GM18867 (cell line): ENCODE measurements around the gene TNK2.

Experiments
- ATAC-seq: cut with Tn5 transposase; IDR thresholded peaks from one replicate; pipeline ENCODE4 v1.9.1; 2021; ENCODE audit warnings: mild to moderate bottlenecking, moderate library complexity; ENCODE audit not compliant: unreplicated experiment

Gene TNK2

DNA sequence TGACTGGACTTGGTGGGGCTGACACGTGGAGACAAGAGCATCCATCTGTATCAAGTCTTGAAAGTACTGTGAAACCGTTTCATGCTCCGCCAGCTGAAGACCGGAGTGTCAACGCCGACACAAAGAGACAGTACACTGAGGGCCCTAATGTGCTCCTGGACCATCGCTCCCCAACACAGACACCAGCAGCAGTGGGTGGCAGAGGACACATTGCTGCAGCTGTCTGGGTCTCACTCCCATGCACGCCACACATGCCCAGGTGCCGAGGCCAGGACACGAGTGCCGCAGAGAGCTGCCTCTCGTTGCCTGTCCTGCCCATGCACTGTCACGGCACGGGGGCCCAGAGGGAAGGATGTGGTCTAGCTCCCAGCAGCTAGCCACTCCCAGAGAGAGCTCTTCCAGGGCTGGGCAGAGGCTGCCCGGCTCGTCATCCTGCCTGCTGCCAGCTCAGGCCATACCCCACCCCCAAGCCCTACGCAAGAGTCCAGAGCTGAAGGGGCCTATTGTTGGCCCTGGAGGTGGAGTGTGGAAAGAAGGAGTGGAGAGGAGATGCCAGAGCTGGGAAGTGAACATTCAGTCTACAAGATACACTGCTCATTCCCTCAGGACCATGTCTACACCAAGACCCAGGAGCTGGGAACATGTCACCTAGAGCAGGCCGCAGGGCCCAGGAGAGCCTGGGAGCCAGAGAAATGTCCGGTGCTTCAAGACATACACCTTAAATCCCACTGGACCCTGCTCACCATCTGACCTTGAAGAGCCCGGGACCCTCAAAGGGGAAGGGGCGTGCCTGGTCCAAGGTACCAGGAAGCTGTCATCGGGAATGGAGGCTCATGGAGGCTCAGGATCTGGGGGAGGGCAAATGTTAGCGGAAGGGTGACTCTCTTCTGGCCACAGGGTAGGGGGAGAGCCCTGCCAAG, 7.7 kb downstream of the TNK2 start:
- peak; percentile 44 for ATAC-seq

DNA sequence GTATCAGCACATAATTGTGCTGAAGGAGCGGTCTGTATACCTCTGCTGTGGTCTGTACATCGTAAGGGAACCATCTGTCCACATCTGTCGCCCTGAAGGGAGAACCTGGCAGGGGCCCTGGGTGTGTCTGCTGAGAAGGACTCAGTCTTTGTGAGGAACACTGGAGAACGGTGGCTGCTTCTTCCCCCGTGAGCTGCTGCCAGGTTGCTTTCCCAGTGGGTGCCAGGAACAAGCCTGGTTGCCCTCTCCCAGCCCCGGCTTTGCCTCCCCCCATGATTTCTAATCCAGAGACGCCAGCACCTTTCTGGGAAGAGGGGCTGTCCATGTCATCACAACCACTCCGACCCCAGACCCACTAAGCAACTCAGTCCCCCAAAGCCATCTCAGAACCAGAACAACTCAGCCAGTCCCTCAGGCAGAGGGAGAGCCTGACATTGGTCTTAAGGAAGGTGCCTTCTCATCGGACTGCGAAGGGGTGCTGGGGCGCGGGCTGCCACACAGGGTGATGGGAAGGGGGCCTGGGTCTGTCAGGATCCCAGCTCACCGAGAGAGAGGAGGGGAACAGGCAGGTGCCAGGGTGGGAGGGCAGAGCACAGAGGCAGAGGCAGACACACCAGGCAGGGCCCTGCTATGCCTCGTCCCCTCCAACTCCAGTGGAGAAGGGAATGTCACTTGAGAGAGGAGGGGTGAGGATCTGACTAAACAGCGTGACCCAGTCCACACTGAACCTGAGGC, 8.5 kb downstream of the TNK2 start:
- ATAC-seq, result no peak

DNA sequence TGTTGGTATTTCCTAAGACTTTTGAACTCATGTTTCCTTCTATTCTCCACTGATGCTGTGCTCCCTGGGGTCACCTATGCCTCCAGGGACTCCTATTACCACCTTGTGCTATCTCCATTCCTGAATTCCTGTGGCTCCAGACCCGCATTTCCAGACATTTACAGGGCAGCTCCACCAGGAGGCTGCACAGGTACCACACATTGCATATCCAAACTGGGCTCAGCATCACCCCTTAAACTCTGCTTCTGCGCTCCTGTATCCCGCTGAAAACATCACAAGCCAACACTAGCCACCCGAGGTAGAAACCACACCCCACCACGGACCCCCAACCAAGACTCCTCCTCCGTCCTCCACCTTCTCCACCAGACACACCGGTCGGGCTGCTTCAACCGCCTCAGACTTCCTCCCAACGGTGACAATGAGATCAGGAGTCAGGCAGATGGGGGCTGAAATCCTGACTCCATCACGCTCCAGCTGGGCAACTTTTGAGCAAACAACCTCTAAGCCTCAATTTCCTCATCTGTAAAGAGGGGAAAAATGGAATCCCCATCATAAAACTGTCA, 10.4 kb downstream of the TNK2 start:
- ATAC-seq, result no peak

DNA sequence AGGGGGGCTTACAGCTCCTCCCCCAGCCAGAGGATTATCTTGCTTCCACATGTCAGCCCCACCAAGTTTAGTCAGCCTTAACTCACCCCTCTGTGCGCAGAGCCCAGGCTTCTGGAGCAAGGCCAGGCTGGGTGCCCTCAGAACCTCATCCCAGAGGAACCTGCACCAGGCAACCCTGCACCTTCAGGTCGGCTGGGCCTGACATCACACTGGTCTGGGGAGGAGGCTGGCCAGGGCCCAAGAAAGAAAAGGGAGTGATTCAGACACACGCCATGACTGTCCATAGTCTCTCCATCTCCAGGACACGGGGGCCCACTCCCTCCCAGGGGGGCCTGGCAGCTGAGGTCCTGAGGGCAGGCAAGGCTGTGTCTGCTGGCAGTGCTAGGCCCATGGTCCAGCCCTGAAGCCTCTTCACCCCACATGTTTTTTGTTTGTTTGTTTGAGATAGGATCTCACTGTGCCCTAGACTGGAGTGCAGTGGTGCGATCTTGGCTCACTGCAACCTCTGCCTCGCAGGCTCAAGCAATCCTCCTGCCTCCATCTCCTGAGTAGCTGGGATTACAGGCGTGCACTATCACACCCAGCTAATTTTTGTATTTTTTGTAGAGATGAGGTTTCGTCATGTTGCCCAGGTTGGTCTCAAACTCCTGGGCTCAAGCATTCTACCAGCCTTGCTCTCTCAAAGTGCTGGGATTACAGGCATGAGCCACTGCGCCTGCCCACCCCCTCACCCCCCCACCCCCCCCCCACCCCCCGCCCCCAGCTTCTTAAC, 11.1 kb downstream of the TNK2 start:
- ATAC-seq, result no peak

DNA sequence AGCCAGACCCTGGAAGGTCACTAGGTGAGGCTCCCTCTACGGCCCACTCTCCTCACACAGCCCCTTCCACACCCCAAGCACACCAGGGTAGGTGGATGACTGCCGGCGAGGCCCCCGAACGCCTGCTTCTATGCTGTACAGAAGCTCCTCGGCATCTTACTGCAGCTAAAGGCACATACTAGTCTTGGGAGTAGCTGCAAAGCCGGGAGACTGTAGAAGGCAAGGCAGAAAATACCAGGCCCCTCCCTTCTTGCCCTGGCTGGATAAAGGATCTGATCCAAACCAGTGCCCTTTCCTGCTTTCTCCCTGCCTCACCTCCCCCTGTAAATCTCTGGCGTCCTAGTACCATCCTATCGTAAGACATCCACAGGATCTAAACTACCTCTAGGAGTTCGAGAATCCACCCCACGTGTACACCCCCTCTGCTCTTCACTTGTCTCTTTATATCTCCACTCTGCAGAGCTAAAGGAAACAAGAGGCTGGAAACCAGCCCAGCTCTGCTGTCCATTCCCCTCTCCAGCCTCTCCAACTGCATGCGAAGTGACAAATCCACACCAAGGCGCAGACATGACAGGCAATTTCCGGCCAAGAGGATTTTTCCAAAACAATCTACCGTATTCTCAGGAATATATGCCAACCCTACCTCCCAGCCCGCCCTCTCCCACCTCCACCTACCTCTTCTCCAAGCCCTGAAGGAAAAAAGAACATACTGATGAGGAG, 11.8 kb downstream of the TNK2 start:
- ATAC-seq, result no peak

DNA sequence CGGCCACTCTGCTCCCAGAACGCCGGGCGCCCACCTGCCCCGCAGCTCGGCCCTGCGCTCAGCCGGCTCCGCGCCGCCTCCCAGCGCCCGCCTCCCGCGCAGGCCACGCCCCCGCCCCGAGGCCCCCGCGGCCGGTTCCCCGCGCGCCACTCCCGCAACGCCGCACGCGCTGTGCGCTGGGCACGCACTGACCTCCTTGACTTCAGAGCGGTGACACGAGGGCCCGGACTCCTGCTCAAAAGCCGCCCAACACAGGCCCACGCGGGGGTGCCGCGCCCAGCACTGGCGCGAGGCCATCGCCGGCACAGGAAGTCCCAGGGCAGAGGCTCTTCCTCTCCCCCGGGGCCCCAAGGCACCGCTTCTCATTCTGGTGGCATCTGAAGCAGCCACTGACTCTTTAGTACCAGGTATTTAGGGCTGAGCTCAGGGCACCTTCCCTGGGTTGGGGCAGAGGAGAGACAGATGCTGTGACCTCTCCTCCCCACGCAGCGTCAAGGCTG, 12.4 kb downstream of the TNK2 start:
- ATAC-seq, result peak; percentile 44

DNA sequence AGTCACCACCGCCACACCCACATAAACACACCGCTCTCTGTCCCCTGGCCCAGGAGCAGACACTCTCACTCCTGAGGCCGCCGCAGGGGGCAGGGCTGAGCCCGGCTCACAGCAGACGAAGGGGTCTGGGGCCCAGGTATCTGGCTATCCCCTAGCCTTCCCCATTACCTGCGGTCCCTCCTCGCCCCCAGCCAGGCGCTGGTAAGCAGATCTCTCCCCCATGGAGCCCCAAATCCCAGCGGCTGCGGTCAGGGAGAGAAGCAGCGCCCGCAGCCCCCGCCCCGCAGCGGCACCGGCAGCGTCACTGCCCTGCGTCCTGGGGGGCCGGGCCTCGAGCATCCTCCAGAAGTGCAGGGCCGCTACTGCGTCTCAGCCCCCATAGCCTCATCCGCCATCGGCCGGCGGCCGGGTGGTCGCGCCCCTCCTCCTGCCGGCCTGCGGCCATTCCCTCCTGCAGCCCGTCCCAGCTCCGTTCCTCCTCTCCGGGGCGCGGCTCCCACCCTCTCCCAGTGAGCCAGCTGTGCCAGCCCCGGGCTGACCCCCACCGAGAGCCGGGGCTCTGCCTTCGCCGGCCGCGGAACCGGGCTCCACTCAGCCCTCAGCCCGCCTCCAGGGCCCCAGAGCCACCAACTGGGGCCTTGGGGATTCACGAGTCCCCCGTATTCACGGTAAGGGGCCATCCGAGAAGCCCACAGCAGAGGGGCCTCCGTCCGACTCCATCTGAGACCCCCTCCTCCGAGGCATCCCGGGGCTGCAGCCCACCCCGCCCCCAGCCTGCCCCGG, 13.1 kb downstream of the TNK2 start:
- peak; percentile 68 for ATAC-seq

DNA sequence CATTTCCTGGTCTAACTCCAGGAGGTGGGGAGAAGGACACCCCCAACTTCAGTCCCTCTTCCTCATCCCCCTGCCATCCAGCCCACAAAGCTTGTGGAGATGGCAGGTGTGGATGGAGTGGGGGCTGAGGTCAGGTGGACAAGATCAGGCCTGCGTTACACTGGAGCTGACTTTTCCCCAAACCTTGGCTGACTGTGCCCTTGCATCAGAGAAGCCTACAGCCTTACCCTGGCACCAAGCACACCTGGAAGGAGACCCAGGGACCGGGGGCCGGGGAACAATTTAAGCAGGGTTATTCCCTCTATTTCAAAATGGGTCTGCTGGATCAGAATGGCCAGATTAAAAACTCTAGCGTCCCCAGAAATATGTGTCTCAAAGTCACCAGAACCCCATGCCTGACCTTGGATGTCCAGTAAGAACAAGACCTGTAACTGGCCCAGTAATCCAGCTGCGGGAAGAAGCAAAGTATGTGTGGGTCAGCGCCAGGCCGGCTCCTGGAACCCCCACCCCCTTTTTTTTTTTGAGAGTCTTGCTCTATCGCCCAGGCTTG, 14.4 kb downstream of the TNK2 start:
- ATAC-seq, result no peak

DNA sequence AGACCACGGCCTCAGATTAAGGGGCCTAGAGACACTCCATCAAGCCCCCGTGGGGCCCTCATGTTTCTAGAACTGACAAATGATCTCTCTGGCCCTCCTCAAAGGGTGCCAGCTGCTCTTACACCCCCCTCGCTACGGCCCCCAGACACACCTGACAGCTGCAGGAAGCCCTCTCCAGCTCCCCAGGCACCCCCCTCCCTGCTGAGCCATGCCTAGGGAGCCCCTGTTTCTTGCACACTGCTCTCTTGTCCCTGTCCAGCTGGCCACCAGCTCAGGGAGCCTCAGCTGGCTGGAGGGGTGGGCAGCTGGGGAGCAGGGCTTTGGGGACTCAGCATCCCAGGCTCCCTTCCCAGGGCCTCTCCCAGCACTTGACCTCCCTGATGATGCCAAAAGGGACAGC, 14.8 kb downstream of the TNK2 start:
- no peak for ATAC-seq

DNA sequence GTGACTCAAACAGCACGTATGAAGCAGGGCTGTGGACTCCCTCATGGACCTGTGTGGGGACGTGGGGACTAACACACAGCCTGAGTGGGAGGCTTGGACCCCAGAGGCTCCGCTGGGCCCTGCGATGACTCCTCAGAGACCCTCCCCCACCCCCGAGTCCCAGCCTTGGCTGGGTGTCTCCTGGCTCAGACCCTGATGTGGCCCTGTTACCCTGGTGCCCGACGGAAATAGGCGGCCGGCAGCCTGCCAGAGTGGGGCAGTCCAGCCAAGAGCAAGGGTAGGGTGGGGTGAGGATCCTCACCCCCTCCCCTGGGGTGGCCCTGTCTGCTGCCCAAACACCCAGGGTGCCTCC, 15.3 kb downstream of the TNK2 start:
- ATAC-seq, result no peak

DNA sequence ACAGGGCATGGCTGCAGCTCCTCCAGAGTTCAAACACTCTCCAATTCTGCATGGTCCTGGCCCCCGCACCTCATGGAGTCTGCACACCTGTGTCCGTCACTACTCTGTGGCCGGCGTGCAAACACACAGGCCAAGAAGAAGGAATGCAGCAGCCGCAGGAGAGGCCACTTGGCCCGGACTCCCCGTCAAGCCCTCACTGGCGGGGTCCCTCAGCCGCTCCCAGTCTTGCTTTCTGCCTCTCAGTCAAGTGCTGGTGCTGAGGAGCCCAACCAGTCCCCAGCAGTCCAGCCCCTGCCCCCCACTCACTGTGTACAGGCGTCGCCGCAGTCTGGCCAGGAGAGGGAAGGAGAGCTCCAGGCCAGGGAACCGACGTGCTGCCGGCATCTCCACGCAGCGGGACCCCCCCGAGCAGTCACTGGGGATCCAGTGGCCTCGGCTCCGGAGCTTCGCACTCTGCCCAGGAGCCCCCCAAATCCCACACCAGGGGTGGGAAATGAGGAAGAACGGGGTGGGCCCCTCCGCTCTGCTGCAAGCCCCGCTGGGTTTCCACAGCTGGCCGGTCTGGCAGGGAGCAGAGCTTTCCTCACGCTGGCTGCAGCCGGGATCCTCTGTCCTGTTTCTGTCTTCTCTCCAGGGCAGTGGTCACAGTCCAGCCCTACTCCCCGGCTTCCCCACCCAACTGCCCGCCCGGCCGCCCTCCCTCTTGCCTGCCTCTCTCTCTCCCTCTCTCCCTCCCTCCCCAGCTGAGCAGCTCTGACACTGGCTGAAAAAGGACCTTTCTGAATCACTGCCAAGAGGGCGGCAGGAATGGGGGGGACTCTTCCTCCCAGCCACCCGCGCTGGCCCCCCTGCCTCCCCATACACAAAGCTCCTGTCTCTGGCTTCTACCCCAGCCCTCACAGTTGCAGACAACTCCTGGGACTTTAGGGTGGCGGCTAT, 16.0 kb downstream of the TNK2 start:
- no peak for ATAC-seq

DNA sequence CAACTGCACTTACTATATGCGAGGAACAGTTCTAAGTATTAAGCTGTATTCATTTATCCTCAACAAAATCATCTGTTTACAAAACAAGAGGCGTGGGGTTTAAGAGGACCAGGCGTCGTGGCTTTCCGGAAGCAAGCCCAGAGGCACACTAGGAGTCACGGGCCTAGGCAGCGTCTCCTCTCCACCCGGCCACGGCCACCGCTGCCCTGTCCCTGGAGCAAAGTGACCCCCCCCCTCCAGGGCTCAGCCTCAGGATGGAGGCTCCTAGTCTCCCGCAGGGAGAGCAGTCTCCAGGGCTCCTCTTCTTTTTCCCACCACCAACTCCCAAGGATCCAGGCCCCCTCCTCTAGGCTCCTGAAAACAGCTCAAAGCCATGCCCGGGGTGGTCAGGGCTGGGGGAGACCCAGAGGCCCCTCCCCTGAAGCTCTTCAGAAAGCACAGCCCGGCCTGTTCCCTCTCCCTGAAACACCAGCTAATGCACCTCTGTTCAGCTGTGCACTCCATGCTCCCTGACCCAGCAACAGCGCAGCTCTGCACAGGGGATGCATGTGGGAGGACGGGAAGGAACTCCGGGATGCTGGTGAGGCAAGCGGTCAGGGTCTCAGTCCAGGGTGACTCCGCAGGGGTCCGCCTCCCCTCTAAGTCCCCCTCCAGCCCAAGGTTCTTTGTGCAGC, 16.8 kb downstream of the TNK2 start:
- no peak for ATAC-seq

DNA sequence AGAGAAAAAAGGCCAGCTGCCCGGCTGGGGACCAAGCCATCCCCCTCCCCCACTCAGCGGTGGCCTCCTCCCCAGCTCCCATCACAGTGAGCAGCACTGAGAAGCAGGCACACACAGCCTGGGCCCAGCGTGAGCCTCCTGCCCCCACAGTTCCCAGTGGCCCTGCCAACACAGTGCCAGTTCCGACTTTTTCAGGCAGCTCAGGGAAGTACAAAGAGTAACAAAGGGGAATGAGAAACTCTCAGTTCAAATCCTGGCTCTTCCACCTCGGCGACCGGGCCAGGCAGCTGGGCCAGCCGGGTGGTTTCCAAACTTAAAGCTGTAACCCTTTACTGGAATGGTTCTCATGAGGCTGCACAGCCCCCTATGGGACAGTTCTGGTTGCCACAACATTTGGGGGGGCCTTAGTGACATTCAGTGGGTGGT, 18.5 kb downstream of the TNK2 start:
- ATAC-seq, result no peak

DNA sequence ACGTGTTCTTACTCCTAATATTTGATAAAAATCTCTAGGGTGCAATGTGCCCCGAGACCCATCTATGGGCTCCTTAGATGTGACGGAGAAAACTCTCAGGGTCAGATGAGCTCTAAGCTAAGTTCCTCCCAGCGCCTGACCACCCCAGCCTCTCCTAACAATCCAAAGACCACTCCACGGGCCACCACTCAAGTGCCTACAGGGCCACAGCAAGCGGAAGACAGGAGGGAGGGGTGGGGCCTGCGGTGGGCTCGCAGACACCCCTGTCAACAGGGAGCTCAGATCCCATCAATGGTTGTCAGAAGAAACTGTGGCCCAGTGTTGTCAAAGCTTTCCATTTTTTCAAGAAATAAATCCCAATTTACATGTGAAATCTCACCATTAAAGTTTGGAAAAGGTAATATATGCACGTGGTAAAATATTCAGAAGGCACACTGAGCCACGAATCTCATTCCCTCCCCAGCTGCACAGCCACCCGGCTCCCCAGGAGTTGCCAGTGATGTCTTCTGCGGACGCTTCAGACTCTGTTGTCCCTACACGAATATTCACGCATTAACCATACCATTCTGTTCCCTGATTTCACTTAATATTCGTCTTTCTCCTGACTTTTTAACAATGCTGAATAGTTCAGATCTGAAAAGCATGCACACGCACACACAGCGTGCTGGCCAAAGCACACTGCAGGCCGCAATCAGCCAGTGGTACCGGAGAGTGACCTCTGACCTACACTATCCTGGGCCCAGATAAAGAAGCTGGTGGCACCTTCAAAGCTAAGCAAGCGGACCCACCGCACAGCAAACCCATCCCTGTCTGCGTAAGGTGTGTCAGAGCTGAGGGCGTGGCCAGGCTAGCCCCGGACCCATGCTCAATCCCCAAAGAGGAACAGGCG, 19.1 kb downstream of the TNK2 start:
- ATAC-seq, result no peak

DNA sequence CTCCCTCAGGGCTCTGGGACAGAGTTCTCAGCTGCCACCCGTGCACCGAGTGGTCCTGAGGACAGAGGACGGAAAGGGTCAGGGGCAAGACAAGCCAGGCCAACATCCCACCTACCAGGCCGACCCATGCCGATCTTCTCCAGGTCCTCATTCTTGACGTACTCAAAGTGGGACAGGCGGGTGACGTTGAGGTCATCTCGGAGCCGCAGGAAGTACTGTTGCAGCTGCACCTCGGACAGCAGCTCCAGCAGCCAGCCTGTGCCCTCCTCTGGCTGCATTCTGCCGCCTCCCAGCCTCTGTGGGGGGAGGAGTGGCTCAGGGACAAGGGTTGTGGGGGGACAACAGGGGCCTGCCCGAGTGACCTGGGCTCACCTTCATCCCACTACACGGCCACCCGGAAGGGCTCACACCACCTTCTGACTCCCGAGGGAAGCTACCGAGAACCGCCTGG, 20.0 kb downstream of the TNK2 start:
- no peak for ATAC-seq

DNA sequence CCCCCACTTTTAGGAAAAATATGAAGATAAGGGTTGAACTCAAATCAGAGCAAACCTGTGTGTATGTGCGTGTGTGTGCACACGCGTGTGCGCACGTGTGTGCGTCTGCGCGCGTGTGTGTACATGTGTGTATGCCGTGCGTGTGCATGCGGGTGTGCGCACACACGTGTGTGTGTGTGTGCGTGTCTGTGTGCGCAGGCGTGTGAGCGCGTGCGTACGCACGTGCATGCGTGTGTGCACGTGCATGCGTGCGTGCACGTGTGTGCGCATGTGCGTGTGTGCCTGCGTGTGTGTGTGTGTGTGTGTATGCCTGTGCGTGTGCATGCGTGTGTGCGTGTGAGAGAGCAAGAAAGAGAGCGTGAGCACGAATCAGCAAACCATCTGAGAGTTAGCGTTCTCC, 20.7 kb downstream of the TNK2 start:
- no peak for ATAC-seq
